G401.6 (cell line): ENCODE results near the gene CACNB1.
"Not testable (repeated sequence)": the region's sequence is repeated elsewhere in the genome, so short reads cannot be mapped to it uniquely, and the experiment has no call there.

Source experiments
- FAIRE-seq: peaks from 2 replicates; lab custom pipeline; 2012; peaks lifted over from hg19 to GRCh38; lab: Jason Lieb, UNC

Gene CACNB1

GRCh38 chr17:39151150-39151942, 46.1 kb downstream of the CACNB1 start, which contains the start of gene PLXDC1:
Gene PLXDC1, minus strand, starts transcription at chr17:39151637. Its CDS starts 200 bp downstream, at chr17:39151437.
- no peak for FAIRE-seq

GRCh38 chr17:39150795-39151149, 46.7 kb downstream of the CACNB1 start:
- FAIRE-seq: no peak

- no peak for FAIRE-seq
Measured at GRCh38 chr17:39150104-39150634, 47.3 kb downstream of the CACNB1 start.

GRCh38 chr17:39147221-39148185, 50.0 kb downstream of the CACNB1 start:
- FAIRE-seq: no peak

- no peak for FAIRE-seq
Measured at GRCh38 chr17:39146273-39146672, 51.2 kb downstream of the CACNB1 start.

- no peak for FAIRE-seq
Measured at GRCh38 chr17:39145143-39145542, 52.3 kb downstream of the CACNB1 start.

GRCh38 chr17:39144416-39144840, 53.0 kb downstream of the CACNB1 start:
- no peak for FAIRE-seq

- no peak for FAIRE-seq
Measured at GRCh38 chr17:39143552-39144093, 53.8 kb downstream of the CACNB1 start.

- no peak for FAIRE-seq
Measured at GRCh38 chr17:39141915-39142664, 55.4 kb downstream of the CACNB1 start.

GRCh38 chr17:39141294-39141693, 56.2 kb downstream of the CACNB1 start:
- FAIRE-seq: no peak

- no peak for FAIRE-seq
Measured at GRCh38 chr17:39139561-39139960, 57.9 kb downstream of the CACNB1 start.

- FAIRE-seq: no peak
Measured at GRCh38 chr17:39139161-39139511, 58.3 kb downstream of the CACNB1 start.

- no peak for FAIRE-seq
Measured at GRCh38 chr17:39138431-39139160, 58.9 kb downstream of the CACNB1 start.

GRCh38 chr17:39134878-39135277, 62.6 kb downstream of the CACNB1 start:
- FAIRE-seq: no peak

GRCh38 chr17:39132192-39132610, 65.3 kb downstream of the CACNB1 start:
- no peak for FAIRE-seq

GRCh38 chr17:39131616-39132015, 65.9 kb downstream of the CACNB1 start:
- no peak for FAIRE-seq

- FAIRE-seq: no peak
Measured at GRCh38 chr17:39130205-39130604, 67.3 kb downstream of the CACNB1 start.

- not testable (repeated sequence) for FAIRE-seq
Measured at GRCh38 chr17:39129544-39129943, 67.9 kb downstream of the CACNB1 start.

- FAIRE-seq: no peak
Measured at GRCh38 chr17:39126436-39126835, 71.0 kb downstream of the CACNB1 start.

GRCh38 chr17:39125143-39125875, 72.2 kb downstream of the CACNB1 start:
- FAIRE-seq: no peak
